GM12878 (cell line): ENCODE measurements around the gene SGCB. TPM values are rescaled to one million over a fixed set of nuclear protein-coding genes. Genes with fewer than 3 reads are reported as not detected.

Source experiments
- ATAC-seq: fragments of 200-7000 bp; cut with Tn5 transposase; 3 replicates; pipeline ENCODE4 v1.9.1; 2020; ENCODE audit warnings: mild to moderate bottlenecking, moderate library complexity
- BruUV-seq: library from RNA; stranded (reverse); fragments of 400-500 nt; replicated peaks from 2 replicates; lab custom pipeline; 2021; lab: Mats Ljungman, UMichigan
- CTCF ChIA-PET: fragments of 300-600 bp; sonication (Branson Sonifier 250); formaldehyde crosslinking; extraction: SDS; loops from one replicate; lab custom pipeline; 2021; ENCODE audit warnings: inconsistent platforms; lab: Yijun Ruan, JAX
- POLR2A ChIA-PET: fragments of 350-600 bp; formaldehyde crosslinking; extraction: SDS; loops from one replicate; lab custom pipeline; 2021; ENCODE audit warnings: inconsistent platforms; lab: Charles Lee
- RAD21 ChIA-PET: fragments of 300-600 bp; sonication (Branson Sonifier 250); formaldehyde crosslinking; loops from one replicate; lab custom pipeline; 2023; ENCODE audit warnings: antibody characterized with exemption; ENCODE audit not compliant: unreplicated experiment; lab: Charles Lee
- SMC1A ChIA-PET: fragments of 300-600 bp; sonication (Branson Sonifier 250); formaldehyde crosslinking; loops from one replicate; lab custom pipeline; 2023; ENCODE audit not compliant: unreplicated experiment, uncharacterized antibody; lab: Charles Lee
- DNase-seq: peaks from one replicate; pipeline ENCODE4 v3.0.0-alpha.2; 2011; ENCODE audit warnings: low read depth, low spot score
- FAIRE-seq: peaks from 3 replicates; lab custom pipeline; 2011; peaks lifted over from hg19 to GRCh38; lab: Jason Lieb, UNC
- H2AFZ ChIP-seq: 2 replicates; pipeline ENCODE4 v1.6.0; 2011; ENCODE audit warnings: low read depth, low read length, control low read depth; ENCODE audit not compliant: control insufficient read depth
- H3K27ac ChIP-seq: 2 replicates; pipeline ENCODE4 v1.5.1; 2011; ENCODE audit warnings: control low read depth; ENCODE audit not compliant: control insufficient read depth, insufficient read depth
- H3K27me3 ChIP-seq, 2 experiments: replicated peaks in 1 of 2; 2 replicates each; pipeline versions ENCODE4 v1.6.0 to v1.6.1; 2011; ENCODE audit warnings: low read length in 1 of 2; ENCODE audit not compliant: control insufficient read depth in 2 of 2, insufficient read depth in 2 of 2
- H3K36me3 ChIP-seq, 2 experiments: 2 replicates each; pipeline ENCODE4 v1.5.1; 2011; ENCODE audit warnings: low read length in 1 of 2; ENCODE audit not compliant: control insufficient read depth in 2 of 2, insufficient read depth in 2 of 2
- H3K4me1 ChIP-seq: 2 replicates; pipeline ENCODE4 v1.6.1; 2011; ENCODE audit warnings: mild to moderate bottlenecking, low read length, moderate library complexity, mixed read lengths; ENCODE audit not compliant: control insufficient read depth, insufficient read depth
- H3K4me2 ChIP-seq: 2 replicates; pipeline ENCODE4 v1.6.0; 2011; ENCODE audit warnings: control low read depth; ENCODE audit not compliant: control insufficient read depth, insufficient read depth
- H3K4me3 ChIP-seq: fragments of 200-600 bp; sonication (generic); 2 replicates; pipeline ENCODE4 v1.5.1; 2016
- H3K79me2 ChIP-seq: 2 replicates; pipeline ENCODE4 v1.6.0; 2011; ENCODE audit warnings: low read length; ENCODE audit not compliant: control insufficient read depth, insufficient read depth
- H3K9ac ChIP-seq: 2 replicates; pipeline ENCODE4 v1.8.0; 2011; ENCODE audit warnings: low read length, control low read depth, mixed read lengths; ENCODE audit not compliant: control insufficient read depth, insufficient read depth
- H3K9me3 ChIP-seq: replicated peaks from 3 replicates; pipeline ENCODE4 v1.5.1; 2011; ENCODE audit warnings: mild to moderate bottlenecking, low read length; ENCODE audit not compliant: control insufficient read depth, insufficient read depth
- H4K20me1 ChIP-seq: 2 replicates; pipeline ENCODE4 v1.6.0; 2011; ENCODE audit not compliant: control insufficient read depth, insufficient read depth
- BCL11A ChIP-seq: IDR thresholded peaks from 2 replicates; pipeline ENCODE4 v1.6.1; 2011; ENCODE audit warnings: low read depth, low read length
- BMI1 ChIP-seq: fragments of 450-650 bp; IDR thresholded peaks from 2 replicates; pipeline ENCODE4 v1.6.1; 2016; ENCODE audit warnings: mild to moderate bottlenecking, moderate library complexity, borderline replicate concordance
- IRF4 ChIP-seq: IDR thresholded peaks from 2 replicates; pipeline ENCODE4 v1.6.1; 2011; ENCODE audit warnings: low read depth, low read length
- MTA3 ChIP-seq: IDR thresholded peaks from 2 replicates; pipeline ENCODE4 v1.6.1; 2012; ENCODE audit warnings: low read length, inconsistent platforms, borderline replicate concordance
- NR2F1 ChIP-seq: fragments of 450-650 bp; conservative IDR thresholded peaks from 2 replicates; pipeline ENCODE4 v1.6.1; 2017; ENCODE audit warnings: mild to moderate bottlenecking
- NRF1 ChIP-seq: conservative IDR thresholded peaks from 2 replicates; pipeline ENCODE4 v1.6.1; 2011; ENCODE audit warnings: mild to moderate bottlenecking, low read depth, low read length, improper control_type of control experiment
- RAD51 ChIP-seq: fragments of 450-650 bp; IDR thresholded peaks from 2 replicates; pipeline ENCODE4 v1.6.1; 2016; ENCODE audit warnings: moderate library complexity, mild to moderate bottlenecking, inconsistent platforms
- SREBF1 ChIP-seq: IDR thresholded peaks from 2 replicates; pipeline ENCODE4 v1.6.1; 2012; ENCODE audit warnings: mild to moderate bottlenecking, low read length
- WGBS: methylation state at CpG from one replicate; pipeline ENCODE4 v1.1.6; 2016; ENCODE audit warnings: low lambda C conversion rate; ENCODE audit not compliant: insufficient replicate concordance, insufficient coverage; ENCODE audit errors: missing lambda C conversion rate; 5-methylcytosine and 5-hydroxymethylcytosine counted together
- in situ Hi-C: fragments of 300-500 bp; cut with MboI; formaldehyde crosslinking; loops from 9 replicates; pipeline ENCODE4 v1.14.3; 2018; ENCODE audit warnings: mixed read lengths
- intact Hi-C: fragments of 100-400 bp; cut with micrococcal nuclease; formaldehyde crosslinking; loops from one replicate; pipeline ENCODE4 v1.14.2; 2022; ENCODE audit not compliant: unreplicated experiment
- polyA plus RNA-seq, 11 experiments: library from polyadenylated mRNA; depleted of rRNA in 4 of 11; unstranded in 6 of 11; stranded (reverse) in 5 of 11; fragments of >200 nt; fragmentation: Nextera tagmentation in 4 of 11; fragmentation: Illumina TruSeq in 1 of 11; extraction: Ambion mirVana in 4 of 11; extraction: Trizol in 1 of 11; gene quantifications; 1 replicate in 1 of 11; 2 replicates in 10 of 11; pipeline versions ENCODE4 v1.2.1 to v1.2.3, GENCODE V29; 2011 to 2016; ENCODE audit warnings: inconsistent platforms in 2 of 11, missing spikeins in 2 of 11, low read depth in 1 of 11
- total RNA-seq, 4 experiments: library from RNA; depleted of rRNA in 3 of 4; stranded (reverse); fragments of >200 nt in 3 of 4; fragmentation: Illumina TruSeq in 1 of 4; extraction: Trizol in 1 of 4; gene quantifications; 2 replicates each; pipeline versions ENCODE4 v1.2.1 to v1.2.3, GENCODE V29; 2013 to 2021
- TF ChIP-seq, protein P1 (sequence below): fragments of 450-650 bp; formaldehyde crosslinking; IDR thresholded peaks from 2 replicates; pipeline ENCODE4 v1.4.0; 2020; ENCODE audit warnings: mild to moderate bottlenecking, moderate library complexity
- TF ChIP-seq, protein P2 (sequence below): fragments of 450-650 bp; IDR thresholded peaks from 2 replicates; pipeline ENCODE4 v1.6.1; 2014; ENCODE audit warnings: mild to moderate bottlenecking

The SGCB gene
- total and polyA plus RNA-seq, 10 of the 15 experiments (the other 5 are each of a cell fraction or from before 2014, with no cell fraction given) = 4.7 to 13.2 (median 7.4) TPM

DNA sequence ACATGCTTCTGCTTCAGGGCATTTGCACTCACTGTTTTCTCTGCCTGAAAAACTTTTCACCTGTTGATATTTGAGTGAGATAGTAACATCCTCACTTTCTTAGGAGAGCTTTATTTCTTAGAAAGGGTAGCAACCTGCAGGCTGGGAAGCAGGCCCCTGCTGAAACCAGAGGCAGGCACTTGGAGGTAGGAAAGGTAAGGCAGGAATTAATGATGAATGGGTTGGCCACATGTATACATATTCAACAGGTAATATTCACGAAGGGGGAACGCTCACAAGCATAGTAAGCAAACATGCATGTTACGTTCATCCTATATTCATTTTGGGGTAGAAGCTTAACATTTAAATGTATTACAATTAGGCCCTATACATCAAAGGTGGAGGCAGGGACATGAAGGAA, 16.2 kb upstream of the SGCB start:
- 66% methylated on average over 3 of the region's 3 CpGs for WGBS
- POLR2A ChIA-PET = no interaction called here
- no TSS peak for BruUV-seq
- H3K9ac ChIP-seq = no peak overlapping the region
- H3K79me2 ChIP-seq = no peaks in the 10 kb centered on the region
- H3K36me3 ChIP-seq = no peaks in the 10 kb centered on the region
- FAIRE-seq (no peak), DNase-seq (no peak), ATAC-seq (no peak)
- H2AFZ ChIP-seq = no peak overlapping the region
- TF ChIP-seq, protein P1, sequence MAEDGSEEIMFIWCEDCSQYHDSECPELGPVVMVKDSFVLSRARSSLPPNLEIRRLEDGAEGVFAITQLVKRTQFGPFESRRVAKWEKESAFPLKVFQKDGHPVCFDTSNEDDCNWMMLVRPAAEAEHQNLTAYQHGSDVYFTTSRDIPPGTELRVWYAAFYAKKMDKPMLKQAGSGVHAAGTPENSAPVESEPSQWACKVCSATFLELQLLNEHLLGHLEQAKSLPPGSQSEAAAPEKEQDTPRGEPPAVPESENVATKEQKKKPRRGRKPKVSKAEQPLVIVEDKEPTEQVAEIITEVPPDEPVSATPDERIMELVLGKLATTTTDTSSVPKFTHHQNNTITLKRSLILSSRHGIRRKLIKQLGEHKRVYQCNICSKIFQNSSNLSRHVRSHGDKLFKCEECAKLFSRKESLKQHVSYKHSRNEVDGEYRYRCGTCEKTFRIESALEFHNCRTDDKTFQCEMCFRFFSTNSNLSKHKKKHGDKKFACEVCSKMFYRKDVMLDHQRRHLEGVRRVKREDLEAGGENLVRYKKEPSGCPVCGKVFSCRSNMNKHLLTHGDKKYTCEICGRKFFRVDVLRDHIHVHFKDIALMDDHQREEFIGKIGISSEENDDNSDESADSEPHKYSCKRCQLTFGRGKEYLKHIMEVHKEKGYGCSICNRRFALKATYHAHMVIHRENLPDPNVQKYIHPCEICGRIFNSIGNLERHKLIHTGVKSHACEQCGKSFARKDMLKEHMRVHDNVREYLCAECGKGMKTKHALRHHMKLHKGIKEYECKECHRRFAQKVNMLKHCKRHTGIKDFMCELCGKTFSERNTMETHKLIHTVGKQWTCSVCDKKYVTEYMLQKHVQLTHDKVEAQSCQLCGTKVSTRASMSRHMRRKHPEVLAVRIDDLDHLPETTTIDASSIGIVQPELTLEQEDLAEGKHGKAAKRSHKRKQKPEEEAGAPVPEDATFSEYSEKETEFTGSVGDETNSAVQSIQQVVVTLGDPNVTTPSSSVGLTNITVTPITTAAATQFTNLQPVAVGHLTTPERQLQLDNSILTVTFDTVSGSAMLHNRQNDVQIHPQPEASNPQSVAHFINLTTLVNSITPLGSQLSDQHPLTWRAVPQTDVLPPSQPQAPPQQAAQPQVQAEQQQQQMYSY (CRISPR knock-in tag) = no peak
- TF ChIP-seq RAD51 (no peak), BCL11A (no peak), BMI1 (no peak), MTA3 (no peak), NRF1 (no peak), IRF4 (no peak), NR2F1 (no peak), SREBF1 (no peak)
- TF ChIP-seq, protein P2, sequence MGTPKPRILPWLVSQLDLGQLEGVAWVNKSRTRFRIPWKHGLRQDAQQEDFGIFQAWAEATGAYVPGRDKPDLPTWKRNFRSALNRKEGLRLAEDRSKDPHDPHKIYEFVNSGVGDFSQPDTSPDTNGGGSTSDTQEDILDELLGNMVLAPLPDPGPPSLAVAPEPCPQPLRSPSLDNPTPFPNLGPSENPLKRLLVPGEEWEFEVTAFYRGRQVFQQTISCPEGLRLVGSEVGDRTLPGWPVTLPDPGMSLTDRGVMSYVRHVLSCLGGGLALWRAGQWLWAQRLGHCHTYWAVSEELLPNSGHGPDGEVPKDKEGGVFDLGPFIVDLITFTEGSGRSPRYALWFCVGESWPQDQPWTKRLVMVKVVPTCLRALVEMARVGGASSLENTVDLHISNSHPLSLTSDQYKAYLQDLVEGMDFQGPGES = no peak
- peaks cover 0 to 8% of the 10 kb centered on the region in 2 experiments; a peak in 3 of 4 replicates for H3K27me3 ChIP-seq
- intact Hi-C loops = no loop called here
- in situ Hi-C loops = no loop called here
- no peaks in the 10 kb centered on the region for H4K20me1 ChIP-seq
- no peak overlapping the region for H3K4me2 ChIP-seq
- SMC1A ChIA-PET = interaction anchor here (0.8 to 1.4 kb wide), 2 partner anchors 8 to 24 kb away, joined by 3 read pairs; no protein-coding TSS in a partner anchor
- H3K27ac ChIP-seq = no peak overlapping the region
- no peaks in the 10 kb centered on the region for H3K9me3 ChIP-seq
- CTCF ChIA-PET = no interaction called here
- RAD21 ChIA-PET = no interaction called here
- H3K4me3 ChIP-seq = no peak overlapping the region
- peaks cover 9% of the 10 kb centered on the region for H3K4me1 ChIP-seq
